Left ventricle myocardium inferior (tissue), 1 donor: ENCODE results near the gene PIK3CB. TPM values are rescaled to one million over a fixed set of nuclear protein-coding genes. Genes with fewer than 3 reads are reported as not detected.

Experiments used
- DNase-seq: peaks from one replicate; pipeline ENCODE4 v3.0.0-alpha.2; 2020
- H3K27ac ChIP-seq: fragments of 200-600 bp; replicated peaks from 2 replicates; pipeline ENCODE4 v1.8.0; 2021
- H3K27me3 ChIP-seq: fragments of 200-600 bp; 2 replicates; pipeline ENCODE4 v1.8.0; 2021; ENCODE audit warnings: low read depth
- H3K36me3 ChIP-seq: fragments of 200-600 bp; 2 replicates; pipeline ENCODE4 v1.8.0; 2021
- H3K4me1 ChIP-seq: fragments of 200-600 bp; 2 replicates; pipeline ENCODE4 v1.8.0; 2021
- H3K4me3 ChIP-seq: fragments of 200-600 bp; 2 replicates; pipeline ENCODE4 v1.8.0; 2021; ENCODE audit warnings: mild to moderate bottlenecking, moderate library complexity
- H3K9me3 ChIP-seq: fragments of 200-600 bp; replicated peaks from 2 replicates; pipeline ENCODE4 v1.8.0; 2021
- intact Hi-C: fragments of 100-400 bp; cut with micrococcal nuclease; formaldehyde crosslinking; loops from one replicate; pipeline ENCODE4 v1.11.0; 2022
- total RNA-seq: library from RNA; stranded (reverse); fragmentation: NEBNext Ultra II Directional; extraction: Animal tissue kit (Norgen Biotek cat#: 25700); gene quantifications from one replicate; pipeline ENCODE4 v1.2.1, GENCODE V29; 2021
- TF ChIP-seq, protein P1 (sequence below): fragments of 200-600 bp; IDR thresholded peaks from 2 replicates; pipeline ENCODE4 v1.8.0; 2021; ENCODE audit warnings: antibody characterized with exemption, mild to moderate bottlenecking, borderline replicate concordance
- donor health status: DM: no; HTN: yes; CAD: no; lungs with severe emphysema.

PIK3CB gene
- total RNA-seq, 1 donor from 2014 or later: 31.5 TPM

DNA sequence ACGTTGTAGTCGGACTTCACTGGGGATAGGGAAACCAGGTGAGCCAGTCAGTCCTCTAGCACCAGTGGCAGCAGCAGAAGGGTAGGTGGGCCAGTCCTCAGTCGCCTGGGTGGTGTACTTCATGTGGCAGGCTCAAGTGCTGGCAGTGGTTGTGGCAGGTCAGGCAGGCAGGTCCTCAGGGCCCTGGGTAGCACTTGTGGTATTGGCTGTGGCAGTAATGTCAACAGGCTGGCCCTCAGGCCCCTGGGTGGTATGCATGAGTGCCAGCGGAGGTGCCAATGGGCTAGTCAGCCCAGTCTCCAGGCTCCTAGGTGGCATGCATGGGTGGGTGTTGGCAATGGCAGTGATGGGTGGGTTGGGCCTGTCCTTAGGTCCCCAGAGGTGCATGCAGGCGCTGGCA, 185.6 kb downstream of the PIK3CB start:
- Histone ChIP-seq H3K4me1 (no peaks in the 10 kb centered on the region), H3K9me3 (peaks cover 40% of the 10 kb centered on the region), H3K4me3 (no peak overlapping the region), H3K36me3 (peaks cover 54% of the 10 kb centered on the region), H3K27ac (no peak overlapping the region), H3K27me3 (no peaks in the 10 kb centered on the region)
- TF ChIP-seq, protein P1, sequence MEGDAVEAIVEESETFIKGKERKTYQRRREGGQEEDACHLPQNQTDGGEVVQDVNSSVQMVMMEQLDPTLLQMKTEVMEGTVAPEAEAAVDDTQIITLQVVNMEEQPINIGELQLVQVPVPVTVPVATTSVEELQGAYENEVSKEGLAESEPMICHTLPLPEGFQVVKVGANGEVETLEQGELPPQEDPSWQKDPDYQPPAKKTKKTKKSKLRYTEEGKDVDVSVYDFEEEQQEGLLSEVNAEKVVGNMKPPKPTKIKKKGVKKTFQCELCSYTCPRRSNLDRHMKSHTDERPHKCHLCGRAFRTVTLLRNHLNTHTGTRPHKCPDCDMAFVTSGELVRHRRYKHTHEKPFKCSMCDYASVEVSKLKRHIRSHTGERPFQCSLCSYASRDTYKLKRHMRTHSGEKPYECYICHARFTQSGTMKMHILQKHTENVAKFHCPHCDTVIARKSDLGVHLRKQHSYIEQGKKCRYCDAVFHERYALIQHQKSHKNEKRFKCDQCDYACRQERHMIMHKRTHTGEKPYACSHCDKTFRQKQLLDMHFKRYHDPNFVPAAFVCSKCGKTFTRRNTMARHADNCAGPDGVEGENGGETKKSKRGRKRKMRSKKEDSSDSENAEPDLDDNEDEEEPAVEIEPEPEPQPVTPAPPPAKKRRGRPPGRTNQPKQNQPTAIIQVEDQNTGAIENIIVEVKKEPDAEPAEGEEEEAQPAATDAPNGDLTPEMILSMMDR: no peak
- intact Hi-C loops: no loop called here
- DNase-seq: no peak

- intact Hi-C loops: no loop called here
- peaks cover 66% of the 10 kb centered on the region for H3K9me3 ChIP-seq
- DNase-seq: no peak
- no peaks in the 10 kb centered on the region for H3K27me3 ChIP-seq
- no peaks in the 10 kb centered on the region for H3K4me1 ChIP-seq
- H3K27ac ChIP-seq: no peak overlapping the region
- TF ChIP-seq, protein P1: no peak
- peaks cover 30% of the 10 kb centered on the region for H3K36me3 ChIP-seq
- no peak overlapping the region for H3K4me3 ChIP-seq
Observed at GRCh38 chr3:138646513-138646912, 188.2 kb downstream of the PIK3CB start.

GRCh38 chr3:138646008-138646407, 188.7 kb downstream of the PIK3CB start:
- no peak overlapping the region for H3K4me3 ChIP-seq
- DNase-seq: no peak
- intact Hi-C loops: no loop called here
- H3K27me3 ChIP-seq: no peaks in the 10 kb centered on the region
- no peaks in the 10 kb centered on the region for H3K4me1 ChIP-seq
- TF ChIP-seq, protein P1: no peak
- H3K27ac ChIP-seq: no peak overlapping the region
- H3K36me3 ChIP-seq: peaks cover 25% of the 10 kb centered on the region
- peaks cover 71% of the 10 kb centered on the region for H3K9me3 ChIP-seq

DNA sequence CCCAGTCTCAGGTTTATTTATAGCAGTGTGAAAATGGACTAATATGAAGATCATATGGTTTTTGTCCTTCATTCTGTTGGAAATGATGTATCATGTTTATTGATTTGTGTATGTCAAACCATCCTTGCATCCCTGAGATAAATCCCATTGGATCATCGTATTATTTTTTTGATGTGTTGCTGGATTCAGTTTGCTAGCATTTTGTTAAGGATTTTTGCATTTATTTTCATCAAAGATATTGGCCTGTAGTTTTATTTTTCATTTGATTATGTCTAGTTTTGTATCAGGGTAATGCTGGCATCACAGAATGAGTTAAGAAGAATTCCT, 191.8 kb downstream of the PIK3CB start:
- Histone ChIP-seq H3K9me3 (peaks cover 79% of the 10 kb centered on the region), H3K27me3 (no peaks in the 10 kb centered on the region), H3K4me3 (no peak overlapping the region), H3K36me3 (no peaks in the 10 kb centered on the region), H3K27ac (no peak overlapping the region), H3K4me1 (no peaks in the 10 kb centered on the region)
- DNase-seq: no peak
- intact Hi-C loops: no loop called here
- TF ChIP-seq, protein P1: no peak

DNA sequence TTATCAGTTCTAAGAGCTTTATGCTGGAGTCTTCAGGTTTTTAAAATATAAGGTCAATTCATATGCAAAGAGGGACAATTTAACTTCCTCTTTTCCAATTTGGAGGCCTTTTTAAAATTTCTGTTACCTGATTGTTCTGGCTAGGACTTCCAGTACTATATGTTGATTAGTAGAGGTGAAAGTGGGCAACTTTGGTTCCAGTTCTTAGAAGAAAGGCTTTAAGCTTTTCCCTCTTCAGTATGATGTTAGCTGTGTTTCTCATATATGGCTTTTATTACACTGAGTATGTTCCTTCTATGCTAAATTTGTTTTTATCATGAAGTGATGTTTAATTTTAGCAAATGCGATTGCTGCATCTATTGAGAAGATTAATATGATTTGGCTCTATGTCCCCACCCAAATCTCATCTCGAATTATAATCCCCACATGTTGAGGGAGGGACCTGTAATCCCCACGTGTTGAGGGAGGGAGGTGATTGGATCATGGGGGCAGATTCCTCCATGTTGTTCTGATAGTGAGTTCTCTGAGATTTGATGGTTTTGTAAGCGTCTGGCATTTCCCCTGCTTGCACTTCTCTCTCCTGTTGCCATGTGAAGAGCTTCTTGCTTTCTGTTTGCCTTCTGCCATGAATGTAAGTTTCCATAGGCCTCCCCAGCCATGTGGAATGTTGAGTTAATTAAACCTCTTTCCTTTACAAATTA, 192.4 kb downstream of the PIK3CB start:
- no peaks in the 10 kb centered on the region for H3K4me1 ChIP-seq
- intact Hi-C loops: no loop called here
- H3K27me3 ChIP-seq: no peaks in the 10 kb centered on the region
- no peak overlapping the region for H3K4me3 ChIP-seq
- H3K36me3 ChIP-seq: no peaks in the 10 kb centered on the region
- TF ChIP-seq, protein P1: no peak
- DNase-seq: no peak
- no peak overlapping the region for H3K27ac ChIP-seq
- peaks cover 76% of the 10 kb centered on the region for H3K9me3 ChIP-seq
